Lung (tissue), 12 donors: ENCODE results near the gene SCGB1C2. TPM values are rescaled to one million over a fixed set of nuclear protein-coding genes. Genes with fewer than 3 reads are reported as not detected.

Source experiments
- ATAC-seq: fragments of 200-7000 bp; cut with Tn5 transposase; one replicate; pipeline ENCODE4 v1.9.1; 2020; ENCODE audit warnings: moderate number of reproducible peaks; ENCODE audit not compliant: insufficient read depth, low FRiP score
- DNase-seq, 3 donors: peaks; one replicate each; pipeline ENCODE4 v3.0.0-alpha.2; 2013 to 2017
- H3K27ac ChIP-seq, 2 donors: one replicate each; pipeline ENCODE4 v1.5.1; 2013; ENCODE audit warnings: mild to moderate bottlenecking in 2 of 2, moderate library complexity in 2 of 2, control low read depth in 1 of 2, inconsistent platforms in 1 of 2, low read depth in 1 of 2, low read length in 1 of 2
- H3K27me3 ChIP-seq, 3 donors: one replicate each; pipeline ENCODE4 v1.5.1; 2013; ENCODE audit warnings: low read length in 2 of 3; ENCODE audit not compliant: control insufficient read depth in 3 of 3, insufficient read depth in 3 of 3
- H3K36me3 ChIP-seq, 4 donors: one replicate each; pipeline ENCODE4 v1.5.1; 2013; ENCODE audit warnings: low read length in 4 of 4, mild to moderate bottlenecking in 1 of 4, moderate library complexity in 1 of 4; ENCODE audit not compliant: control insufficient read depth in 4 of 4, insufficient read depth in 4 of 4
- H3K4me1 ChIP-seq, 5 donors: one replicate each; pipeline ENCODE4 v1.5.1; 2013; ENCODE audit warnings: low read length in 5 of 5, mild to moderate bottlenecking in 2 of 5, moderate library complexity in 1 of 5; ENCODE audit not compliant: control insufficient read depth in 5 of 5, insufficient read depth in 5 of 5
- H3K4me3 ChIP-seq: one replicate; pipeline ENCODE4 v1.5.1; 2013; ENCODE audit warnings: mild to moderate bottlenecking, control low read depth, moderate library complexity
- H3K9ac ChIP-seq, 2 donors: one replicate each; pipeline ENCODE4 v1.5.1; 2013; ENCODE audit warnings: low read length in 2 of 2, control low read depth in 1 of 2; ENCODE audit not compliant: insufficient read depth in 1 of 2
- H3K9me3 ChIP-seq, 4 donors: one replicate each; pipeline ENCODE4 v1.5.1; 2013; ENCODE audit warnings: low read length in 3 of 4, mild to moderate bottlenecking in 1 of 4, moderate library complexity in 1 of 4; ENCODE audit not compliant: control insufficient read depth in 4 of 4, insufficient read depth in 3 of 4
- WGBS, 2 donors: extraction: QIAGEN DNeasy Blood & Tissue Kit; methylation state at CpG; one replicate each; pipeline ENCODE4 v1.1.7; 2013; 5-methylcytosine and 5-hydroxymethylcytosine counted together
- polyA plus RNA-seq, 2 donors: library from polyadenylated mRNA; stranded (reverse); fragments of 200-250 nt; gene quantifications; one replicate each; pipeline ENCODE4 v1.2.1, GENCODE V29; 2013
- total RNA-seq, 2 donors: library from RNA; depleted of rRNA in 1 of 2; stranded (reverse); fragments of >200 nt in 1 of 2; gene quantifications; one replicate each; pipeline ENCODE4 v1.2.1, GENCODE V29; 2014 to 2021
- TF ChIP-seq, protein P1 (sequence below): IDR thresholded peaks from 2 replicates; pipeline ENCODE4 v1.5.1; 2012; ENCODE audit warnings: mild to moderate bottlenecking; ENCODE audit errors: control extremely low read depth, extremely low read depth
- donor health status: control.
- donor health status: control.
- donor health status: Bipolar disorder and iron deficiency.
- donor health status: healthy.
- donor health status: DM: yes; HTN: yes; CAD: no.

SCGB1C2 gene
- total and polyA plus RNA-seq, 4 donors: not detected

DNA sequence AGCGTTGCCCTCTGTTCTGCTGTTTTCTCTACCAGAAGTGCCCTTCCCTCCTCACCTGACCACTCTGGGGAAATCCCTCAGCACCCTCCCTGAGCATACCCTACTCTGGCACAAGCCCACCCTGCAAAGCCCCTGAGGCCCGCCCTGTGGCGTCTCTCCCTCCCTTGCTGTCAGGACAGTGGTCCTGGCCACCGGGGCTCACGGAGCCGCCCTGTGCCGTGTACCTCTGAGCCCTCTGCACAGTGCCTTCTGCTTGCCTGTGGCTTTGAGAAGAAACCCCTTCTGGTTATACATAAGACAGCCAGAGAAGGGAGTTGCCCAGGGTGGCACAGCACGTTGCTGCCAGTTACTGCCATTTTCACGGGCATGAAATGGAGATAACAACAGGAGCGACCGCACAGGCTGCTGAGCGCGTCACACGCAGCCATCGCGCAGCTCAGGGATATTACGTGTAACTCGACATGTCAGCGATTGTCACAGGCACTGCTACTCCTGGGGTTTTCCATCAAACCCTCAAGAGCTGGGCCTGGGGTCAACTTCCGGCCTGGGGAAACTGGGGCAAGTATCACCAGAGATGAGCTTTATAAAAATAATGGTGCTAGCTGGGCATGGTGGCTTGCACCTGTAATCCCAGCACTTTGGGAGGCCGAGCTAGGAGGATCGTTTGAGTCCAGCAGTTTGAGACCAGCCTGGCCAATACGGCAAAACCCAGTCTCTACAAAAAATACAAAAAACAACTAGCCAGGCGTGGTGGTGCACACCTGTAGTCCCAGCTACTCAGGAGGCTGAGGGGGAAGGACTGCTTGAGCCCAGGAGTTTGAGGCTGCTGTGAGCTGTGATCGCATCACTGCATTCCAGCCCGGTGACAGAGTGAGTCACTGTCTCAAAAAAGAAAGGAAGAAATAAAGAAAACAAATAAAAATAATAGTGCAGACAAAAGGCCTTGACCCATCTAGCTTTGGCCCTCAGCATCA, 14.8 kb downstream of the SCGB1C2 start:
- H3K4me3 ChIP-seq: no peak overlapping the region
- TF ChIP-seq, protein P1, sequence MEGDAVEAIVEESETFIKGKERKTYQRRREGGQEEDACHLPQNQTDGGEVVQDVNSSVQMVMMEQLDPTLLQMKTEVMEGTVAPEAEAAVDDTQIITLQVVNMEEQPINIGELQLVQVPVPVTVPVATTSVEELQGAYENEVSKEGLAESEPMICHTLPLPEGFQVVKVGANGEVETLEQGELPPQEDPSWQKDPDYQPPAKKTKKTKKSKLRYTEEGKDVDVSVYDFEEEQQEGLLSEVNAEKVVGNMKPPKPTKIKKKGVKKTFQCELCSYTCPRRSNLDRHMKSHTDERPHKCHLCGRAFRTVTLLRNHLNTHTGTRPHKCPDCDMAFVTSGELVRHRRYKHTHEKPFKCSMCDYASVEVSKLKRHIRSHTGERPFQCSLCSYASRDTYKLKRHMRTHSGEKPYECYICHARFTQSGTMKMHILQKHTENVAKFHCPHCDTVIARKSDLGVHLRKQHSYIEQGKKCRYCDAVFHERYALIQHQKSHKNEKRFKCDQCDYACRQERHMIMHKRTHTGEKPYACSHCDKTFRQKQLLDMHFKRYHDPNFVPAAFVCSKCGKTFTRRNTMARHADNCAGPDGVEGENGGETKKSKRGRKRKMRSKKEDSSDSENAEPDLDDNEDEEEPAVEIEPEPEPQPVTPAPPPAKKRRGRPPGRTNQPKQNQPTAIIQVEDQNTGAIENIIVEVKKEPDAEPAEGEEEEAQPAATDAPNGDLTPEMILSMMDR: no peak
- 84 to 89% methylated on average over 26 of the region's 26 CpGs for WGBS, 2 donors
- no peak overlapping the region for H3K27ac ChIP-seq
- no peaks in the 10 kb centered on the region for H3K27me3 ChIP-seq
- H3K9me3 ChIP-seq: no peaks in the 10 kb centered on the region
- no peak for DNase-seq
- peaks cover 0 to 2% (median 0%) of the 10 kb centered on the region in 4 donors for H3K36me3 ChIP-seq
- no peak overlapping the region for H3K9ac ChIP-seq
- ATAC-seq: no peak
- H3K4me1 ChIP-seq: no peaks in the 10 kb centered on the region

DNA sequence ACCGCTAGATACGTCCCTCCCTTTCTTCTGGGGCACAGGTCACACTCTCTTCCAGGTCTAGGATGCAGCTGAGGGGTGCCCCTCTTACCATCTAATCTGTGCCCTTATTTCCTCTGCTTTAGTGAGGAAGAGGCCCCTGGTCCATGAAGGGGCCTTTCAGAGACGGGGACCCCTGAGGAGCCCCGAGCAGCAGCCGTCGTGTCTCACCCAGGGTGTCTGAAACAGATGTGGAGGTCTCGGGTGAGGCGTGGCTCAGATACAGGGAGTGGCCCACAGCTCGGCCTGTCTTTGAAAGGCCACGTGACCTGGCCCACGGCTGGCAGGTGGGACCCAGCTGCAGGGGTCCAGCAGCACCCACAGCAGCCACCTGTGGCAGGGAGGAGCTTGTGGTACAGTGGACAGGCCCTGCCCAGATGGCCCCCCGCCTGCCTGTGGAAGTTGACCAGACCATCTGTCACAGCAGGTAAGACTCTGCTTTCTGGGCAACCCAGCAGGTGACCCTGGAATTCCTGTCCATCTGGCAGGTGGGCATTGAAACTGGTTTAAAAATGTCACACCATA, 15.6 kb downstream of the SCGB1C2 start:
- Histone ChIP-seq H3K4me3 (no peak overlapping the region), H3K4me1 (no peaks in the 10 kb centered on the region), H3K27ac (no peak overlapping the region), H3K27me3 (no peaks in the 10 kb centered on the region), H3K36me3 (peaks cover 0 to 2% (median 0%) of the 10 kb centered on the region in 4 donors), H3K9me3 (no peaks in the 10 kb centered on the region), H3K9ac (no peak overlapping the region)
- 85 to 87% methylated on average over 12 of the region's 12 CpGs for WGBS, 2 donors
- TF ChIP-seq, protein P1: no peak
- no peak for ATAC-seq
- no peak for DNase-seq

DNA sequence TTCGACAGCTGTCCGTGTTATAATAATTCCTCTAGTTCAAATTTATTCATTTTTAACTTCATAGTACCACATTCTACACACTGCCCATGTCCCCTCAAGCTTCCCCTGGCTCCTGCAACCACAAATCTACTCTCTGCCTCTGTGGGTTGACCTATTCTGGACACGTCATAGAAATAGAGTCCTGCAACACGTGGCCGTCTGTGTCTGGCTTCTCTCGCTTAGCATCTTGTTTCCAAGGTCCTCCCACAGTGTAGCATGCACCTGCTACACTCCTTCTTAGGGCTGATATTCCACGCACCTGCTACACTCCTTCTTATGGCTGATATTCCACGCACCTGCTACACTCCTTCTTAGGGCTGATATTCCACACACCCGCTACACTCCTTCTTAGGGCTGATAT, 16.5 kb downstream of the SCGB1C2 start:
- ATAC-seq (no peak), DNase-seq (no peak)
- TF ChIP-seq, protein P1: no peak
- Histone ChIP-seq H3K9ac (no peak overlapping the region), H3K27ac (no peak overlapping the region), H3K36me3 (peaks cover 0 to 2% (median 0%) of the 10 kb centered on the region in 4 donors), H3K4me1 (no peaks in the 10 kb centered on the region), H3K4me3 (no peak overlapping the region), H3K27me3 (no peaks in the 10 kb centered on the region), H3K9me3 (no peaks in the 10 kb centered on the region)
- 88 to 91% methylated on average over 9 of the region's 9 CpGs for WGBS, 2 donors
